ENCODE measurements around the gene WEE2. TPM values are rescaled to one million over a fixed set of nuclear protein-coding genes. Genes with fewer than 3 reads are reported as not detected.

The WEE2 gene
- total RNA-seq = not detected

DNA sequence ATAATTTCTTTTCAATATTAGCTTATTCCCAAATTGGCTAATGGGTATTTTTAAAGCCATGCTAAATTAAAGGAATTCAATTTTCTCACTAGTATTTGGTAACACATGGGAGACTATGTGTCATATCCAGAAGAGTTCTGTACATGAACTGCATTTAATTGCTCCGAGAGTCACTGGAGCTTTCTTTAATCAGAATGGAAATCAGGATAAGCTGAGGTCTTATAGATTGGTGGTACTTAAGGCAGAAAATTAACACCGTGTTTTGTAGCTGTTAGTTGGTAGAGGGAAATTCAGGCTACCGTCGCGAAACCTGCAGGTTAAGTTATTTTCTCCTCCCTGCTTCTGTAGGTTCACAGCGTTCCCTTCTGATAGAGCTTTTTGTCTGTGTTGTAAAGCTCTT, at the start of gene WEE2:
TSS of gene WEE2 (plus strand) at position 3 of the 400 bp plus-strand sequence. CDS start 406 bp downstream, outside the sequence.
- DNase-seq (ENCODE audit: low spot score) (no peak), ATAC-seq (no peak)
- intact Hi-C loops (cut with DNase I) = no loop called here

DNA sequence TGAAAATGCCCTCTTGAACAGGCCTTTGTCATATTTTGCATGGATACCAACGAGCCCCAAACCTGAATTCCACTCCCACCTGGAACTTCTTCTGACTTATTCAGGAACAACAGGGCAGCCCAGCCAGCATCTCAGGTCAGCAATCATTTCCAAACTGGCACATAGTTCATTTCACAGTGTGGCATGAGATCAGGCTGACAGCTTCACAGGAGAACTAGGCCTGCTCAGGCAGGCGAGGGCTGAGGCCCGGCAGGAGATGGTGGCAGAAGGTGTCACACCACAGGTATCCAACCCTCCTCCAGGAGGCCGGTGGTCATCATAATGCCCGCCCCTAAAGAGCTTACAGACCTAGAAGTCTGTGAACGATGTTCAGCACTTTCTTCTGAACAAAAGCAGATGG, 48.7 kb upstream of the WEE2 start:
- intact Hi-C loops (cut with DNase I) = no loop called here
- no peak for DNase-seq (ENCODE audit: low spot score)
- no peak for ATAC-seq

DNA sequence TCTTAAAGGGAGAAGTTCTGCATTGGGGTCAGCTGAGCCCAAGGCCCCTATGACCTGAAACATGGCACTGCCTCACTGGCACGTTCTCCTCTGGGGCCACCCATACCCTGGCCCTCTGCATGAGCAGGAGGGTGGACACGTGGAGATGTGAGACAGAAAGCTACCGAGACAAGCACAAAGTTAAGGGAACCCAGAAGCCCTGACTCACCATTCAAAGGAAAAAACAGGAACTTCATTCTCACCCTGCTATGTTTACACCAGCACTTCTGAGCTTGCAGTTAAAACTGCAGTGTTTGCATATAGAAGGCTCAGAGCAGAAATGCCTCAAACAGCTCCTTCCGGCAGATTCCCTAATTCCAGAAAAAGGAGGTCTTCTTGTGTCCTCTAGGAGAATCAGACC, 47.9 kb upstream of the WEE2 start:
- ATAC-seq = peak; percentile 83
- intact Hi-C loops (cut with DNase I) = no loop called here
- DNase-seq (ENCODE audit: low spot score) = no peak

DNA sequence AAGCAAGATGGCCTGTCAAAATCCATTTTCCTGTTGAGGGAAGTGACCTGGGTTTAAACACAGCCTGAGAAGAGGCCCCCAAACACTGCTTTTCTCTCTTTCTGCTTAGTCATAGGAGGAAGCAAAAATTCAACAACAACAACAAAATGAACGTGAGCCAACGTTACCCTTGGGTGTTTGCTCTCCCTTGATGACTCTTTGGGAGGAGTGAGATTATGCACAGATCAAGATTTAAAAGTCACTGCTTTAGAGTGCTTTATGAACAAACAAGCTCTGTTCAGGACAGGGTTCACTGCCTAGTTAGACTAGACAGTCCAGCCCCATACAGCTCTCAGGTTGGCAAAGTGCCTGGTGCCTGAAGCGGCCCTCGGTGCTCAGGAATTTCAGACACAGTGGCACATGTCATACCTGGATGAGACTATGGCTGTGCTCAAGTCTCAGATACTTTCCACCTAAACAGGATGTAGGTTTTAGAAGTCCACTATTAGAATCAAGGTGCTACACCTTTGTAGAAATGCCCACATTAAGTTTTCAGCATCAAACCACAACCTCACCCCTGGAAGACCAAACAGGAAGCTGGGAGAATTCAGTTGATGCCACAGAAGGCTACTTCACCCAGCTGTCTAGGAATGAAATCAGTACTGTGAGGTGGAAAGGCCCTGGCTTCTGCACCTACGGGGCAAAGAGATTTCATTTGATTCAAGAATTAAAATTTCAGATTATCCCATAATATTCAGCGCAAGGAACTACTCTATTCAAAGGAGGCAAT, 44.9 kb upstream of the WEE2 start:
- intact Hi-C loops (cut with DNase I) = no loop called here
- ATAC-seq (no peak), DNase-seq (ENCODE audit: low spot score) (no peak)

DNA sequence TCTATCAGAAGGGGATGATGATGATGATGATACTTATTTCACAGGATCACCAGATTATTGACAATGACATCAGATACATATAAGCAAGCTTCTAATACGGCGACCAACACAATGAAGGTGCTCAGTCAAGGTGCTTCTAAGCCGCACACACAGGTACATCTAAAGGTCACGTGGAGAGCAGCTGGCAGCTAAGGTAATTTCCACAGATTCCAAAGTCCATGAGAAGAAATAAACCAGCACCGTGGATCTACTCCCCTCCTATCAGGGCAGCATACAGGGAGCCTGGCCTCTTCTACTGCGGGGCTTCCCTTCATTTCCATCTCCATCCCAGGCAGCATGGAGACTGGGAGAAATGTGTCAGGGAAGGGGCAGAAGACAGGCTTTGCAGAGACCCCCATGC, 43.7 kb upstream of the WEE2 start:
- no peak for DNase-seq (ENCODE audit: low spot score)
- intact Hi-C loops (cut with DNase I) = no loop called here
- no peak for ATAC-seq

DNA sequence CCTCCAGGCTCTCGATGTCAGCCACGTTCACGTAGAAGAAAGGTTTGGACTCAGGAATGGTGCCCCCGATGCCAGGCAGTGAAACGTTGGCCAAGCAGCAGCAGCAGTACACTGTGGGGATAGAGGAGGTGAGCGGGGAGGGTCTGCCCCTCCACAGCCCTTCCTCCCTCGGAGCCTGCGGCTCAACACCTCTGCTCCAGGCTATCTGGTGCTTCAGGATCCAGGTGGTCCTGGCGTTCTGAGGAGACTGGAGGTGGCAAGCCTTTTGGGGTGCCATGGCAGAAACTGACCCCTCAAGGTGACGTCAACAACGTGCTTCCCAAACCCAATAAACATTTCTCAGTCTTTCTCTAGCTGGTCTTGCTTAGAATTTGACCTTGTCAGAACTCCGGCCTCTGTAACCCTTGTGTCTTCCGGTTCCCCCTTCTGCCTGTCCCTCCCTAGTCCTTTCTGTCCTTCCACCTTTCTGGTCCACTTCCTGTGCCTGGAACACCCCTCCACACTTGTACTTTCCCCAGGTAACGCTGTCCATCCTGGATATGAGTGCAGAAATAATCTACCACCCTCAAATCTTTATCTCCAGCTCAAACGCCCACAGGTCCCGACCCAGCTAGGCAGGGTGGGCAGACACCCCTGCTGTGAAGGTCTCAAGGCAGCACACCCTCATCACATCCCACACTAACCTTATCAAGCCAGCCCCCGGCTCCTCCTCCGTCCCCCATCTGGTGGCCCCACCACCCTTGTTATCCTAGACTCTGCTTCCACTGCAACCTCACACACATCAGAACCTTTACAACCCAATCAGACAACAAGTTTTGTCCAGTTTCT, 42.7 kb upstream of the WEE2 start:
- intact Hi-C loops (cut with DNase I) = no loop called here
- no peak for ATAC-seq
- no peak for DNase-seq (ENCODE audit: low spot score)

DNA sequence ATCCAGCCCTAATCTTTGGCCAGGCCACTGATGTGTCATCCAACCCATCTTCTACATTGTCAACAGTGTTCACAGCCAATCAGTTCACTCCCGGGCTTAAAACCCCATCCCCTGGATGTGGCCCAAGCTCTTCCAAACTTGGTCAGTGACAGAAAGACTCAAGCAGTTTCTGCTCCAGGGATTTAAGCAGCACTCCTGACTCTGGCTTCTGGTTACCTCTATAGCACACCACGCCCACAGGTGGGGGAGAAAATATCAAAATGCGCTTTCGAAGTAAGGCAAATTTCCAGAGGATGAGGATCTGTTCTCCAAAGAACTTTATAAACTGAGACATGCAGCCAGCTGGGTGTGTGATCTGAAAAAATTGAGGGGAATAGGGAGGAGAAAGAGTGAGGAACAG, 42.1 kb upstream of the WEE2 start:
- ATAC-seq (no peak), DNase-seq (ENCODE audit: low spot score) (no peak)
- intact Hi-C loops (cut with DNase I) = no loop called here

DNA sequence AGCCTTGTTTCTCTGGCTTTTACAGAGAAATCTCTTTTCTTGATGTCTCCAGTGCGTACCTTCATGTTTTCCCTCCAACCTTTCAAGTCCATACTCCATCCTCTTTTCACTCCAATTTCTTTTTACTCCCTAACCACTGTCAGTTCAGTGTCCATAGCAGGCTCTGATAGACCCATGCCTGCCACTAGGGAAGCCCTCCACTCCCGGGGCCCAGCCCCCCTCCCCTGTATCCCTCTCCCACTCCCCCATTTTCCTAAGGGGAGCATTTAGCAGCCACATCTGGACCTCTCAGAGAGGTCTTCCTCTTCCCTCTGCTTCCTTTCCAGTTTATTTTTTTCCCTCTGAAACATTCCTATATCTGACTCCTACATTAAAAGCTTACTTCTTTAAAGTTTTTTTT, 39.3 kb upstream of the WEE2 start:
- ATAC-seq = no peak
- no peak for DNase-seq (ENCODE audit: low spot score)
- intact Hi-C loops (cut with DNase I) = no loop called here

DNA sequence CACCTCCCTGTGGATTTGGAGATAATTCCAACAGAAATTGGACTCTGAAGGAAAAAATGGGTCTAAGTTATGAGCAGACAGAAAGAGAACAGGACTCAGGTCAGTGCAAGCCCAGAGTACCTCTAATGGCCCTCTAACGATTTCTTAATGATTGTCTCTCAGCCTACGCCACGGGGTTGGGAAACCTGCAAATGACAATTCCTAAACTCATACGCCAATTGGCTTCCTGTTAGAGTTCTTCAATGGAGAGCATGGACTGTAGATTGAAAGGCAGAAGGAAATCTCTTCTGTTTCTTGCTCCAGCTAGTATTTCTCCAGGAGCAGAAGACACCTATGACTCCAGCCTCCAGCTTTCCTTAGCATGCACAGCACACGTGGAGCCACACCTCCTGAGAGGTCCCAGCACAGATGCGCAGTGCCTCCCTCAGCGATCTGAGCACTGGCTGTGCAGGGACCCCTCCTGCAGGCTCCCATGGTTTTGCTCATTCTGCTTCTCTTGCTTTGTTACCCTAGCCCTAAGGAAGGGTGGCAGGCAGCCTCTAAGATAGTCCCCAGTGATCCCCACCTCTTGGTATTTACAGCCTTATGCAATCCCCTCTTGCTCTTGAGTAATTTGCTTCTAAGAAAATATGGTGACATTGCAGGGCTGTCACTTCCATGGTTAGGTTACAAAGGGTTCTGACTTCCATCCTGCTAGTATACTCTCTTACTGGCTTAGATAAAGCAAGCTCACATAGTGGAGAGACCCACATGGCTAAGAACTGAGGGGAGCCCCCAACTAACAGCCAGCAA, 36.3 kb upstream of the WEE2 start:
- intact Hi-C loops (cut with DNase I) = no loop called here
- no peak for DNase-seq (ENCODE audit: low spot score)
- ATAC-seq = no peak

DNA sequence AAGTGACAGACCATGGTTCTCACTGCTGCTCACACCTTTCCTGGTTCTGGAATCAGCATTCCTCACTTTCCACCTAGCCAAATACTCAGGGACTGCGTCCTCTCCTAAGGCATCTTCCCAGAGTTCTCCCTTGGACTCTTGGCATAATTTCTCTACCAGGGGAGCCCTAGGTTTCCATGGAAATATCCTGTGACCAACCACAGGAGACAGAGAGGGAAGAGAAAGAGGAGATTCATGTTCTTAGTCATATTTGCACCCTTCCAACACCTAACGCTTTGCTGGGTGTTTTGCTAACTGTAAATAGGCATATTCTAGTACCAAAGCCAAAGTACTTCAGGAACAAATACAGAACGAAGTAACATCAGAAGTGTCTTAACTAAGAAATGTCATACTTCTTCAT, 34.8 kb upstream of the WEE2 start:
- intact Hi-C loops (cut with DNase I) = no loop called here
- DNase-seq (ENCODE audit: low spot score) = no peak
- no peak for ATAC-seq

DNA sequence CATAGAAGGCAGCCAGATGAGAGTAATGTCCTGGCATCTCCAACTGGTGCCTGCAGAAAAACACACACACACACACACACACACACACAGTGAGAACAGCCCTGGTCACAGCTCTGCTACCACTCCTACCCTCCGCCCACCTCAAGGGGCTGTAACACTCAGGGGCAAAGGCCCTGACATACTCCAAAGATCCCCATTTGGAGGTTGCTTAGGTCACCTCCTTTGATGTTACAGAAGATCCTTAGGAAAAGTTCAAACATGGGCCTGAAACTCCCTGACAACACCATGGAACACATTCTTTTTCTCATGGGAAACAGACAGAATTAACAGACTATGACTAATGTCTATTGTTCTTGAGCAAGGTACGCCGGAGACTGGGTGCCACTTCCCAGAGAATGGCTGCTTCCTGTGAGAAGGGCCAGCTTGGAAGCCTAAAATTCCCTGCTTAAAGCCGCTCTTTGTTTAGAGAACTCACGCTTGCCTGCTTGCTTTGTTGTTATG, 33.9 kb upstream of the WEE2 start:
- no peak for DNase-seq (ENCODE audit: low spot score)
- intact Hi-C loops (cut with DNase I) = no loop called here
- no peak for ATAC-seq

DNA sequence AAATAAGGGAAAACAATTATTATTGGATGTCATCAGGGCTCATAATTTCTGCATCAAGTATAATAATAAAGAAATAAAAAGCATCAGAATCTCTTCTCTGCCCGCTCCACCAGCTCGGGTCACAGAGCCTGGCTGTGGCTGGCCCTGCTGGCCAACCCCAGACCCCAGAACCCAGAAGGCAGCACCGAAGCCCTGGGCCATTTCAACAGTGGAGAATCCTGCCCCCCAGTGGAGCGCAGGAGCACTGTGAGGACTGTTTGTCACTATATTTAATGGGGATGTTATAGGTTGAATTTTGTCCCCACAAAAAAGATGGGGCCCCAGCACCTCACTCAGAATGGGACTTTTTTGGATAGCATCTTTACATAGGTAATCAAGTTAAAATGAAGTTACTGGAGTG, 33.5 kb upstream of the WEE2 start:
- intact Hi-C loops (cut with DNase I) = no loop called here
- ATAC-seq (no peak), DNase-seq (ENCODE audit: low spot score) (no peak)

DNA sequence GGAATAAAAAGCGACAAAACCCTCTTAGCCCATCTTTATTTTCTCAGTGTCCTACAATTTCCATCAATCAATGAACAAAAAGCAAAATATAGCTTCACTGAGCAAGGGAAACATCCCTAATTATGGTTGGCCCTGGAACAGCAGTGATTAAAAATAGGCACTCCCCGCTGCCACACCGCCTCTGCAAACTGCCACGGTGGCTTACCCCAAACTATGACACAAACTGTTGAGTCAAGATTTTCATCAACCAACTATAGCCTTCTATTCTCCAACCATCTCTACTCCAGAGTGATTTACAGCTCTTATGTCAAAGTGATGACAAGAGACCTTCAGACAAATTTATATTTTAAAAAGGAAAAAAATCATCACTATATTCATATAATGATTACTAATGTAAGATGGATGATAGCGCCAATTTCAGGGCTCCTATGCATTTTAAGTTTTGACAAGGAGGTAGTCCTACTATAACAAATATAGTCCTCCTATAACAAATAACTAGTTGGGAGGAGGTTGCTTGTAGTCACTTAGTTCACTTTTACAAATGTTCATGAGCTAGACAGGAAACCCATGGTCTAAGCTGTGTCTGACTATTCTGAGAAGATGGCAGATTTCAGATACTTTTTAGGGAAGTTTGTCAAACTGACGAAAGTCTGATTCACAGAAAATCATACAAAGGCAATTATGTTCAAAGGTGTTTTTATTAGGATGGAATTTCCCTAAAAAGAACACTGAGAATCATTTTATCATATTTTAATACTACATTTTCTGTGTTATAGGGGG, 32.5 kb upstream of the WEE2 start:
- DNase-seq (ENCODE audit: low spot score) = no peak
- intact Hi-C loops (cut with DNase I) = no loop called here
- ATAC-seq = no peak

DNA sequence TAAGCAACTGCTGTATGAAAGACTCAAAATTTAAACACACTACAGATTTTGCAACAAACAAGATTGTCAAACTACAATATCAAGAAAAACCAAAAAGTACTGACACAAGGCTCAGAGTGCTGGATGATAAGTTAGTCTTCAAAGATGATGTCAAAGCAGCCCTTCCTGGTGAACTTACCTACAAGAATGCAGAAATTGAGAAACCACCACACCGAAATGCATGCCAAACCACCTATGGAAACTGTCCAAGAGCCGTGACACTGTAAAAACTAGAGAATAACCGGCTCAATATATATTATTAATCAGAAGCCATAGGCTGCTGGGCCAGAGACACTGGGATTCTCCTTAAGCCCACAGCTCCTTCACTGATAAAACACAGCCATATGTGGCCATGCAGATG, 31.5 kb upstream of the WEE2 start:
- intact Hi-C loops (cut with DNase I) = no loop called here
- ATAC-seq = no peak
- no peak for DNase-seq (ENCODE audit: low spot score)

DNA sequence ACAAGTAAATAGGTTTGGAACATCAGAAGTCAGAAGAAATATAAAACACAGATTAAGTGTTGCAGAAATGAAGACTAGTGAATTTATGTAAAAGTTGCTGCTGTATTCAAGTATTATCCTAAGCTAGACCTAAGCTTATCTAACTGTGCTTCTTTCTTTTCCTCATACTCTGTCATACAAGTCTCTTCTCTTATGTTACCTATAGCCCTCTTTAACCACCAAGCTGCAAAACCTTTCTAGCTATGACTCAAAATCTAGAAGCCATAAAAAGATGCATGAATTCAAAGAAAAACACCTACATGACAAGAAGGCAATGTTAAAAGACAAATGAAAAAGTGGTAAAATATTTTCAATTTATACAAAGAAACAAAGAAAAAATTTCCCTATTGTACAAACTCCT, 29.1 kb upstream of the WEE2 start:
- DNase-seq (ENCODE audit: low spot score) (no peak), ATAC-seq (no peak)
- intact Hi-C loops (cut with DNase I) = no loop called here

DNA sequence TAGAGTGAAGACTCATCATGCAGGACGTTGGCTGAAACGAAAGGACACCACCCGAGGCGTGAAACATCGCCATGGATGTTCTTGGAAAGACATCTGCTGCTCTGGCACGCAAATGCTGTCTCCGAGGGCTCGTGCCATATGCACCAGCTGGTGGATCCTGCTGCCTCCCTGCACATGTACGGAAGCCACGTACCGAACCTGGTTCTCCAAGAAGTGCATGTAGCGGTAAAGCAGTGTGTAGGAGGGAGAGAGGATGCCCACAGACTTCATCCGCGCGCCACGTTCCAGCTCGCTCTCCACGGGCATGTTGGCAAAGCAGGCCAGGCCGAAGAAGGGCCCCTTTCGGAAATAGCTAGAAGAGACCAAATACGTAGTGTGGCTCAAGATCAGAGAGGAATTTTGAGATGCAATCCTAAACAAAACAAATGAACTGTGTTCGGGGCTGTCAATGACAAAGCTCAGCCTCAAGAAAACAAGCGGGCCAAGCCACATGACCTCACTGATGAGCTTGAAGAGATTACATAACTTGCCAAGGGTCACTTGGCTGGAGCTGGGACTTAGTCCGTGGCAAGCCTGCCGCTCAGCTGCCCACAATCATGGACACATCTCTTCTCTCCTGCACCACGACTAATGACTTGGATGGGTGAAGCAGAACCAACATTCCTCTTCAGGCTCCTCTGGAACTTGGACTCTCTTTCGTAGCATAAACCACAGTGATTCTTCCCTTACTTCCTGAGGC, 22.7 kb upstream of the WEE2 start:
- DNase-seq (ENCODE audit: low spot score) = no peak
- ATAC-seq = peak; percentile 70
- intact Hi-C loops (cut with DNase I) = no loop called here

DNA sequence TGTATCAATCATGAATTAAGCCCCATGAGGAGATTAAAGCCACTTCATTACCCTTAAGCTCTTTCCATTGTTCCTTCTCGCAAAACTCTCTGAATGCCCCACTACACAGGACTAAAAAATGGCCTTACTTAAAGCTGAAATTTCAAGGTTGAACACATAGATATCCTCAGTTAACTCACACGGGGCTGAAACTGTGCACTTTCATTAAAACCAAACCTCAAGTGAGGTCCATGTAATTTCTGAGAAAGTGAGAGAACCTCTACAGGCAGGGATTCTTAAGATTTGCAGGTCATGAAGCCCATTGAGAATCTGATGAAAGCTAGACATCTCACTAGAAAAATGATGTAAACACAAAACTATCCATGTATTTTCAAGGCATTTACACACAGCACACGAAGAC, 22.1 kb upstream of the WEE2 start:
- intact Hi-C loops (cut with DNase I) = no loop called here
- no peak for DNase-seq (ENCODE audit: low spot score)
- ATAC-seq = no peak

DNA sequence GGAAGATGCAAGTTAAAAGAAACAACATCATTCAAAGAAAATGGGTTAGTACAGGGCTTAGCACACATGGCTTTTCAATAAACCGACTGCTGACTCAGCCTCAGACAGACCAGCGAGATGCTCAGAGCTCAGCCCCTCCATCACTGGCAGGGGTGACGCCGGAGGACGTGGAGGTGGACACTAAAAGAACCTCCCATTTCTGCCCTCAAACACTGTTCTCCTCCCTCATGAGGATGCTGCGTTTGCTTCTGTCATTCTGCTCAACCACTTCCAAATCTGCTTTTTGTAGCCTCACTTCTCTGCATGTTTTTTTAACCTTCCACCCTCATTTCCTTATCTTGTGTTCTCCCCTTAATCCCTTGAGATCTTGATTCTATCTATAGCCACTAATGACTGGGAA, 21.5 kb upstream of the WEE2 start:
- ATAC-seq (peak; percentile 42), DNase-seq (ENCODE audit: low spot score) (no peak)
- intact Hi-C loops (cut with DNase I) = no loop called here
